Stimulated activated CD4-positive, alpha-beta T cell treated with anti-CD3 and anti-CD28 coated beads, Interleukin-2, amount 100 ng/mL, for 4 hours (primary cell): ENCODE results near the gene CORO1A.
"Not testable (repeated sequence)": the region's sequence is repeated elsewhere in the genome, so short reads cannot be mapped to it uniquely, and the experiment has no call there.

Source experiments
- DNase-seq: peaks from one replicate; pipeline ENCODE4 v3.0.0-alpha.2; 2020; ENCODE audit warnings: low read depth

CORO1A gene

DNA sequence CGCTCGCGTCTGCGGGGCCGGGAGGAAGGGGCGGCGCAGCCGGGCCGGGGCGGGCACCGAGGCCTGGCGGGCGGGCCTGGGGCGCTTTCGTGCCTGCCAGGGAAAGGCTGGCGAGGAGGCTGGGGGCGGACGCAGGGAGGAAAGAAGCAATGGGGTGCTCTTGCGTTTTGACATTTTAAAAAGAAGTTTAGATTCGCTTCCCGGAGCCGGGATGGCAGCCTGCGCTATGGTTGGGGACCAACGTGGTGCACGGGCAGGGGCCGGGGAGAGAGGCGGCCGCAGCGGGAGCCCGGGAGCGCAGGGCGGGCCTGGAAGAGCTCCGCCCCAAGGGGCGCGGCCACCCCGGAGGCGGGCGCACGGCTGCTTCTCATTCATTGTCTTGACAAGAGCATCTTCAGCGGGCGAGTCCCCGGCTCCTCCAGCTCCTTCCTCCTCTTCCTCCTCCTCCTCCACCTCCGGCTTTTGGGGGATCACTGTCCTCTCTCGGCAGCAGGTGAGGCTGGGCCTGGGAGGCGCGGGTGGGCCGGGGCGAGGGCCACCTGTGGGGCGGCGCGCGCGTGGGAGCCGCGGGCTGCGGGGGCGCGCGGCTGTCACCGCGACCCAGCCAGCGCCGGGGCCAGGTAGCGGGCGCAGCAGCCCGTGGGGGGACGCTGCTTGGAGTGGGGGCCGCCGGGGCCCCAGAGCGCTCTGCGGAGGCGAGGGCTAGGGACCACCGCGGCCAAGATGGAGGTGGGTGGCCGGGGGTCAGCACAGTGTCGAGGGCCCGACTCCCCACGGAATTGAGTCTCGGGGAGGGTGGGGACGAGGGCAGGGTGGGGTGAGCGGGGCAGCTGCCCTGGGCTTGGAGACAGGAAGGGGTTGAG, at the start of gene CORO1A:
TSS of gene CORO1A (plus strand) at position 370 of the 863 bp plus-strand sequence. CDS start 1,608 bp downstream, outside the sequence.
- DNase-seq = peak; percentile 66

DNA sequence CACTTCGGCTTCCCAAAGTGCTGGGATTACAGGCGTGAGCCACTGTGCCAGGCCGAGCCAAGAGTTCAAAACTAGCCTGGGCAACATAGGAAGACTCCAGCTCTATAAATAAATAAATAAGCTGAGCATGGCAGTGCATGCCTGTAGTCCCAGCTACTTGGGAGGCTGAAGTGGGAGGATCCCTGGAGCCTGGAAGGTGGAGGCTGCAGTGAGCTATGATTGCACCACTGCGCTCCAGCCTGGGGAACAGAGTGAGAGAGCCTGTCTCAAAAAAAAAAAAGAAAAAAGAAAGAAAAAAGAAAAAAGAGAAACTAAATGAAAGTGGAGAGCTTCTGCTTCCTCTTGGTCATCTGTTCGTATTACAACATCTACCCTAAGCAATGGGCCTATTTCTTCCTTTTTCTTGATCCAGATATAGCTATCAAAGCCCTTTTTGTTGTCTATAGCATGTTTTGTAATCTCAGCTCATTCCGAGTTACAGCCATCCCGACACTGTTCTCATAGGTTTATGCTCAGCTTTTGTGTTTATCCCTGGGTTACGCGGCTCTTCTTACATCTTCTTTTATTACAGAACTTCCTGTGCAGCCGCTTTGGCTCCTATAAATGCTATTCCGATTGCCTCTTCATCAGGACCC, 46.3 kb upstream of the CORO1A start:
- DNase-seq = no peak

DNA sequence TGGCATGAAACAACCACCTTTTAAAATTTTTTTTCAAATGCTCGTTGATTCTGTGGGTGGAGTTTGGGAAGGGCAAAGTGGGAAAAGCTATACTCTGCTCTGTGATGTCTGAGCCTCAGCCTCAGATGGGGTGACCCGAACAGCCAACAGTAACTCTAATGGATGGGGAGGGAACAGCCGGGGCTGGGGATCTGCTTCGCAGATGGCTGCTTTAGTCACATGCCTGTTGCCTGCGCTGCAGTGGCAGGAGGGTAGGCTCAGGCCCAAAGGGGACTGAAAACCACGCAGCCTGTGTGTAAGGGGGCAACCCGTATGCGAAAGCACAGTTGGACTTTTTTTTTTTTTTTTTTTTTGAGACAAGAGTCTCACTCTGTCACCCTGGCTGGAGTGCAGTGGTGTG, 45.5 kb upstream of the CORO1A start:
- no peak for DNase-seq

DNA sequence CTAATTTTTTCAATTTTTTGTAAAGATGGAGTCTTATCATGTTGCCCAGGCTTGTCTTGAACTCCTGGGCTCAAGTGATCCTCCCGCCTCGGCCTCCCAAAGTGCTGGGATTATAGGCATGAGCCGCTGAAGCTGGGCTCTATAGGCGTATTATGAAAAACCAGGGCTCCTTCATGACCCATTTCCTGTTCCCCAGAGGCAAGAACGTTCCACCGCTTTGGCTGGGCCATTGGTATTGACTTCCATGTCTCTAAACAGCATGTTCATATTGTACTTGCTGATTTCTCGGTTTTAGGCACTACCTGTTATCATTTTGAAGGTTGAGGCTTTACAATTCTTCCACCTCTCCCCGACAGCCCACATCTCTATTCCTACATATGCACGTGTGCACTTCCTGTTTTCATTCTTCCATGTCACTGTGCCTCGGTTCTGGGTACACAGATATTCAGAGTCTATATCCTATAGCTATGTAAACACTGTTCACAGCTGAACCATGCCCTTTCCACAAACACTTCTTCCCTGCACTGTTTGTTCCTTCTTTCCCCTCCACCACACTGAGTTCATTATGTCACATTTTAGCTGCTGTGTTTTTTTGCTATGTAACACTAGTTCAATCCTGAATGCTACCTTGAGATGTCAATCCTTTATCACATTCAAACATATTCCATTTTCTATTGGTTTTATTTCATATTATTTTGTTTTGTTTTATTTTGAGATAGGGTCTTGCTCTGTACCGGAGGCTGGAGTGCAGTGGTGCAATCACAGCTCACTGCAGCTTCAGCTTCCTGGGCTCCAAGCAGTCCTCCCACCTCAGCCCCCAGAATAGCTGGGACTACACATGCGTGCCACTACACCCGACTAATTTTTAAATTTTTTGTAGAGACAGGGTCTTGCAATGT, 43.6 kb upstream of the CORO1A start:
- no peak for DNase-seq

DNA sequence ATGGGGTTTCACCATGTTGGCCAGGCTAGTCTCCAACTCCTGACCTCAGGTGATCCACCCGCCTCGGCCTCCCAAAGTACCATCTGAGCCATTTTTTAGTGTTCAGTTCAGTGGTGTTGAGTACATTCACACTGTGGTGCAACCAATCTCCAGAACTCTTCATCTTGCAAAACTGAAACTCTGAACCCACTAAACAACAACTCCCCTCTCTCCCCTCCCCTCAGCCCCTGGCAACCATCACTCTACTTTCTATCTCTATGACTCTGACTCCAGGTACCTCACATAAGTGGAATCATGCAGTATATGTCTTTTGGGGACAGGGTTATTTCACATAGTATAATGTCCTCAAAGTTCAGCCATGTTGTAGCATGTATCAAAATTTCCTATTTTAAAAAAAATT, 41.7 kb upstream of the CORO1A start:
- no peak for DNase-seq

DNA sequence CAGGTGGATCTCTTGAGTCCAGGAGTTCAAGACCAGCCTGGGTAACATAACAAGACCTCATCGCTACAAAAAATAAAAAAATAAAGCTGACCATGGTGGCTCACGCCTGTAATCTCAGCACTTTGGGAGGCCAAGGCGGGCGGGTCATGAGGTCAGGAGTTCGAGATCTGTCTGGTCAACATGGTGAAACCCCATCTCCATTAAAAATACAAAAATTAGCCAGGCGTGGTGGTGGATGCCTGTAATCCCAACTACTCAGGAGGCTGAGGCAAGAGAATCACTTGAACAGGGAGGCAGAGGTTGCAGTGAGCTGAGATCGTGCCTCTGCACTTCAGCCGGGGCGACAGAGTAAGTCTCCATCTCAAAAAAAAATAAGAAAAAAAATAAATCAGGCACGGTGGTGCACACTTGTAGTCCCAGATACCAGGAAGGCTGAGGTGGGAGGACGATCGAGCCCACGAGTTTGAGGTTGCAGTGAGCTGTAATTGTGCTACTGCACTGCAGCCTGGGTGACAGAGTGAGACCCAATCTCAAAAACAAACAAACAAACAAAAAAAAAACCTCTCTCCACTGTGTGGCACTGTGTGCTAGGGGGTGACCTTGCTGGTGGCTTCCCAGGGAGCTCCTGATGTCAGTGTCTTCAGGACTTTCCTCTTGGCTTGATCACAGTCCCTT, 40.6 kb upstream of the CORO1A start:
- DNase-seq = no peak

DNA sequence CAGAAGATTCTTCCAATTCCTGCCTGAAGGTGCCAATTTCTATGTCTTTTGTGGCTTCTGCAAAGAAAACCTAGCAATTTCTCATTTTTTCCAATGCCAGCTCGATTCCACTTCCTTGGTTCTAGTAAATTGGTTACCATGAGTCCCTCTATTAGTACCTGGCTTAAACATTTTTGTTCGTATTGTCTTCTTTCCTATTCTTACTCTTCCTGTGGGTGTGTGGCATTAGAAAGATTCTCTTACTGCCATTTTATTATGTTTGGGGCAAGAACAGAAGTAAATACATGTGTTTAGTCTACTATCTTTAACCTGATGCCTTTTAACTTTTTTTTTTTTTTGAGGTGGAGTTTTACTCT, 40.1 kb upstream of the CORO1A start:
- no peak for DNase-seq

DNA sequence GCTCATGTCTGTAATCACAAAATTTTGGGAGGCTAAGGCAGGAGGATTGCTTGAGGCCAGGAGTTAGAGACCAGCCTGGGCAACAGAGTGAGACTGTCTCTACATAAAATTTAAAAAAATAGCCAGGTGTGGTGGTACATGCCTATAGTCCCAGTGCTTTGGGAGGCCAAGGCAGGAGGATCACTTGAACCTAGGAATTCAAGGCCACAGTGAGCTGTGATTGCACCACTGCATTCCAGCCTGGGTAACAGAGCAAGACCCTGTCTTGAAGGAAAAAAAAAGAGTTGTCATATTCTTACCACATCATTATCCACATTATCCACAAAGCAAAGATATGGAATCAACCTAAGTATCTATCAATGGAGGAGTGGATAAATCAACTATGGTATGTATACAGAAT, 39.4 kb upstream of the CORO1A start:
- no peak for DNase-seq

DNA sequence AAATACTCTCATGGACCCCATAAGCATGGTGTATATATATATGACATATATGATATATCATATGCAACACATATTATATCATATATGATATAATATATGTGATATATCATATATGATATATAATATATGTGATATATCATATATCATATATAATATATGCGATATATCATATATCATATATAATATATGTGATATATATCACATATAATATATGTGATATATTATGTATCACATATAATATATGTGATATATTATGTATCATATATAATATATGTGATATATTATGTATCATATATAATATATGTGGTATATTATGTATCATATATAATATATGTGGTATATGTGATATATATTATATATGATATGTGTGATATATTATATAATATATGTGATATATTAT, 38.5 kb upstream of the CORO1A start:
- DNase-seq = no peak

DNA sequence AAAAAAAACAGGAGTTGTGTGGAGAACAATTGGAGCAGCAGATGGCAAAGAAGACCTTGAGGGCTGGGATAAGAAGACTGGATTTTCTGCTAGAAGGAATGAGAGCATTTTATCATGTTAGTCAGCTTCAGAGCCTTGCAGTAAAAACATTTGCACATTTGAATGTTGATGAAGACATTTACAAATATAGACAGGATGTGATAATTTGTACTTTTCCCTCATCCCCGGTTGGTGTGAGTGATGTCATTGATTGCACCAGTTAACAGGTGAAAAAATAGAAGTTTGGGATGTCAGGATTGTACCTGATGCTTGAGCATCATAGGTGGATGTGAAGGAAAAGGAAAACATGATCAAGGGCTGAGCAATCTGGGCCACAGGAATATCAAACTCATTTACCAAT, 37.7 kb upstream of the CORO1A start:
- DNase-seq = no peak

DNA sequence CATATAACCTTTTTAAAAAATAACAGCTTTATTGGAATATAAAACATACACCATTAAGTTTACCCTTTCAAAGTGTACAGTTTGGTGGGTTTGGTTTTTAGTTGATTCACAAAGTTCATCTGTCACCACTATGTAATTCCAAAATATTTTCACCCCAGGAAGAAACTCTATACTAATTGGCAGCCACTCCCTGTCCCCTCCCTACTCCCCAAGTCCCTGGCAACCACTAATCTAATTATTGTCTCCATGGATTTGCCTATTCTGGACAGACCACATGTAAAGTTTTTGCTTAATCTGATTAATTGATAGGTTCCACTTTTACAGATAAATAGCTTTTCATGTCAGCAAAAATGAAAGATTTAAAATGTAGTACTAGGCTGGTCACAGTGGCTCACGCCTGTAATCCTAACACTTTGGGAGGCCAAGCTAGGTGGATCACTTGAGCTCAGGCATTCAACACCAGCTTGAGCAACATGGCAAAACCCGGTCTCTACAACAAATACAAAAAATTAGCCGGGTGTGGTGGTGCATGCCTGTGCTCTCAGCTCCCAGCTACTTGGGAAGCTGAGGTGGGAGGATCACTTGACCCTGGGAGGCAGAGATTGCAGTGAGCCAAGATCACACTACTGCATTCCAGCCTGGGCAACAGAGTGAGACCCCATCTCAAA, 35.4 kb upstream of the CORO1A start:
- no peak for DNase-seq

DNA sequence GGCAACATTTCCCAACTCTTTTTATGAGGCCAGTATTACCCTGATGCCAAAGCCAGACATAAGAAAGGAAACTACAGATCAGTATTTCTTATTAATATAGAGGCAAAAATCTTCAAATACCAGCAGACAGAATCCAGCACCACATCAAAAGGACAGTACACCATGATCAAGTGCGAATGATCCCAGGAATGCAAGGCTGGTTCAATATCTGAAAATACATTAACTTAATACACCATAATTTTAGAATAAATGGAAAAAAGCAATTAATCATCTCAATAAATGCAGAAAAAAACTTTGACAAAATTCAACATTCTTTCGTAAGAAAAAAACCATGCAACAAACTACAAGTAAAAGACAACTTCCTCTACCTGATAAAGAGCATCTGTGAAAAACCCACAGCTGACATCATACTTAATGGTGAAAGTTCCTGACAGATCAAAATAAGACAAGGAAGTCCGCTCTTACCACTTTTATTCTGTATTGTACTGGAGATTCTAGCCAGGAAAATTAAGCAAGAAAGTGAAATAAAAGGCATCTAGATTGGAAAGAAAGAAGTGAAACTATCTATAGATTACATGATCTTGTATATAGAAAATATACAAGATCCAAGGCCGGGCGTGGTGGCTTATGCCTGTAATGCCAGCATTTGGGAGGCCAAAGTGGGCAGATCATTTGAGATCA, 34.0 kb upstream of the CORO1A start:
- DNase-seq = no peak

DNA sequence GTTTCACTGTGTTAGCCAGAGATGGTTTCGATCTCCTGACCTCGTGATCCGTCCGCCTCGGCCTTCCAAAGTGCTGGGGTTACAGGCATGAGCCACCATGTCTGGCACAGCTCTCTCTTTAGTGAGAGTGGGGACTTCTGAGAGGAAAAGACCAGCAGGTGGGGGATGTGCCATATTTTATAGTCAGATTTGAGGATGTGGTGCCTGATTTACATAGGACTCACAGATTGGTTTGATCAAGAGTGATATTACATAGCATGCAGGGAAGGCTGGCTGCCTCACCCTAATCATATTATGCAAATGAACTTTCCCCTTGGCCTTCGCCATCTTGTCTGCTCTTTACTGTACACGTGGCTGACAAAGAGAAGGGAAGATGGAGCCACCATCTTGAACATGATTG, 32.3 kb upstream of the CORO1A start:
- no peak for DNase-seq

DNA sequence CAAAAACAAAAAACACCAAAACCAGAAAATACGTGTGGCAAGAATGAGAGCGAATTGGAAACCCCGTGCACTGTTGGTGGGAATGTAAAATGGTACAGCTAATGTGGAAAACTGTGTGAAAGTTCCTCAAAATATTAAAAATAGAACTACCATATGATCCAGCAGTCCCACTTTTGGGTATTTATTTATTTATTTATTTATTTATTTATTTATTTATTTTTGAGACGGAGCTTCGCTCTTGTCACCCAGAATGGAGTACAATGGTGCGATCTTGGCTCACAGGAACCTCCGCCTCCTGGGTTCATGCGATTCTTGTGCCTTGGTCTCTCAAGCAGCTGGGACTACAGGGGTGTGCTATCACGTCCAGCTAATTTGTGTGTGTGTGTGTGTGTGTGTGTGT, 30.9 kb upstream of the CORO1A start:
- DNase-seq = no peak

DNA sequence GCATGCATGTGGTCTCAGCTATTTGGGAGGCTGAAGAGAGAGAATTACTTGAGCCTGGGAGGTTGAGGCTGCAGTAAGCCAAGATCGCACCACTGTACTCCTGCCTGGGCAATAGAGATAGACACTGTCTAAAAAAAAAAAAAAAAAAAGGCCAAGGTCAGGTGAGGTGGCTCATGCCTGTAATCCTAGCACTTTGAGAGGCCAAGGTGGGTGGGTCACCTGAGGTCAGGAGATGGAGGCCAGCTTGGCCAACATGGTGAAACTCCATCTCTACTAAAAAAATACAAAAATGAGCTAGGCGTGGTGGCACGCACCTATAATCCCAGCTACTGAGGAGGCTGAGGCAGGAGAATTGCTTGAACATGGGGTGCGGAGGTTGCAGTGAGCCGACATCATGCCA, 28.2 kb upstream of the CORO1A start:
- DNase-seq = no peak

DNA sequence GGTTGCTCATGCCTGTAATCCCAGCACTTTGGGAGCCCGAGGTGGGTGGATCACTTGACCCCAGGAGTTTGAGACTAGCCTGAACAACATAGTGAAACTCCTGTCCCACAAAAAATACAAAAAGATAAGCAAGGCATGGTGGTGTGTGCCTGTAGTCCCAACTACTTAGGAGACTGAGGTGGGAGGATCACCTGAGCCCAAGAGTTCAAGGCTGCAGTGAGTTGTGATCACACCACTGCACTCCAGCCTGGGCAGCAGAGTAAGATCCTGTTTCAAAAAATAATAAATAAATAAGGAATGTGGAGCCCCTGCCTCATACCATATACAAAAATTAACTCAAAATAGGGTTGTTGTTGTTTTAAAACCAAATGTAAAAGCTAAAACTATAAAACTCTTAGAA, 26.2 kb upstream of the CORO1A start:
- no peak for DNase-seq

DNA sequence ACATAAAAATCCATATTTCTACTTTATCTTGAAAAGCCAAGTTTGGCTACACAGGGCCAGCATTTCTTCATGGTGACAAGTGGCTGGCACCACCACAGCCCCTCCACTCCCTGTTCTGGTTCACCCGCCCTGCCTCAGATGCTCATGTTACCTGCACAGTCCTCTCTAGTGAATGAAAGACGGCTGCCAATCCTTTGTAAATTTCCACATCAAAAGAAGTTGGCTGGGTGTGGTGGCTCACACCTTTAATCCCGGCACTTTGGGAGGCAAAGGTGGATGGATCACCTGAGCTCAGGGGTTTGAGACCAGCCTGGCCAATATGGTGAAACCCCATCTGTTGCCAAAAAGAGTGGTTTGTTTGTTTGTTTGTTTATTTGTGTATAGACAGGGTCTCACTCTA, 19.9 kb upstream of the CORO1A start:
- DNase-seq = no peak

DNA sequence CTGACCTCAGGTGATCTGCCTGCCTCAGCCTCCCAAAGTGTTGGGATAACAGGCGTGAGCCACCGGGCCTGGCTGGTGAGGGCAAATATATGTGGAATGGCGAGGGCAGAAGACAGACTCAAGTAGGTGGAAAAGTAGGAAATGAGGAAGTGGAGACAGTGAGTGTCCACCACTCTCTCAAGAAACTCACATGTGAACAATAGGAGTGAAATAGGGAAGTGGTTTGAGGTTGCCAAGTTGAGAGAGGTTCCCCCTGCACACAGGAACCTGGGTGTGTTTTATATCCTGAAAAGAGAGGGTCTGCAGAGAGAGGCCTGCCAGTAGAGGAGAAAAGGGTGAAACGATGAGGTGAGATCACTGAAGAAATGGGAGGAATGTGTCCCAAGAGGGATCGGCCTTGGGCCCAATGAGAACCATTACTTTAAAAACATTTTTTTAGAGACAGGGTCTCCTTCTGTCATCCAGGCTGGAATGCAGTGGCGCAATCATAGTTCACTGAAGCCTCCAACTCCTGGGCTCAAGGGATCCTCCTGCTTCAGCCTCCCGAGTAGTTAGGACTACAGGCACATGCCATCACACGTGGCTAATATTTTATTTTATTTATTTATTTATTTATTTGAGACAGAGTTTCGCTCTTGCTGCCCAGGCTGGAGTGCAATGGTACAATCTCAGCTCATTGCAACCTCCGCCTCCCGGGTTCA, 17.1 kb upstream of the CORO1A start:
- no peak for DNase-seq

DNA sequence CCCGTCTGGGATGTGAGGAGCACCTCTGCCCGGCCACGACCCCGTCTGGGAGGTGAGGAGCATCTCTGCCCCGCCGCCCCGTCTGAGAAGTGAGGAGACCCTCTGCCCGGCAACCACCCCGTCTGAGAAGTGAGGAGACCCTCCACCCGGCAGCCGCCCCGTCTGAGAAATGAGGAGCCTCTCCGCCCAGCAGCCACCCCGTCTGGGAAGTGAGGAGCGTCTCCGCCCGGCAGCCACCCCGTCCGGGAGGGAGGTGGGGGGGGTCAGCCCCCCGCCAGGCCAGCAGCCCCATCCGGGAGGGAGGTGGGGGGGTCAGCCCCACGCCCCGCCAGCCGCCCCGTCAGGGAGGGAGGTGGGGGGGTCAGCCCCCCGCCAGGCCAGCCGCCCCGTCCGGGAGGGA, 14.7 kb upstream of the CORO1A start:
- DNase-seq = not testable (repeated sequence)

DNA sequence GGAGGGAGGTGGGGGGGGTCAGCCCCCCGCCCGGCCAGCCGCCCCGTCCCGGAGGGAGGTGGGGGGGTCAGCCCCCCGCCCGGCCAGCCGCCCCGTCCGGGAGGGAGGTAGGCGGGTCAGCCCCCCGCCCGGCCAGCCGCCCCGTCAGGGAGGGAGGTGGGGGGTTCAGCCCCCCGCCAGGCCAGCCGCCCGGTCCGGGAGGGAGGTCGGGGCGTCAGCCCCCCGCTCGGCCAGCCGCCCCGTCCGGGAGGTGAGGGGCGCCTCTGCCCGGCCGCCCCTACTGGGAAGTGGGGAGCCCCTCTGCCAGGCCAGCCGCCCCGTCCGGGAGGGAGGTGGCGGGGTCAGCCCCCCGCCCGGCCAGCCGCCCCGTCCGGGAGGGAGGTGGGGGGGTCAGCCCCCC, 14.0 kb upstream of the CORO1A start:
- DNase-seq = not testable (repeated sequence)
